Loucy (cell line): Measurements from ENCODE around the gene NAXD.

ENCODE experiments used
- CTCF ChIP-seq: fragments of 200-600 bp; sonication (generic); conservative IDR thresholded peaks from 2 replicates; pipeline ENCODE4 v1.5.1; 2014; ENCODE audit warnings: mild to moderate bottlenecking, antibody characterized with exemption, low read length
- EZH2phosphoT487 ChIP-seq: fragments of 200-600 bp; IDR thresholded peaks from 2 replicates; pipeline ENCODE4 v1.6.1; 2018; ENCODE audit warnings: antibody characterized with exemption, mild to moderate bottlenecking, moderate library complexity, borderline replicate concordance

GRCh38 chr13:110651271-110651670 lies 35.9 kb downstream of the NAXD start:
- TF ChIP-seq CTCF (no peak), EZH2phosphoT487 (no peak)
